ENCODE results near the gene DCUN1D5. TPM values are rescaled to one million over a fixed set of nuclear protein-coding genes. Genes with fewer than 3 reads are reported as not detected.
"Not testable (repeated sequence)": the region's sequence is repeated elsewhere in the genome, so short reads cannot be mapped to it uniquely, and the experiment has no call there.

The DCUN1D5 gene
- total RNA-seq, 1 donor from 2014 or later, result 81.5 TPM

DNA sequence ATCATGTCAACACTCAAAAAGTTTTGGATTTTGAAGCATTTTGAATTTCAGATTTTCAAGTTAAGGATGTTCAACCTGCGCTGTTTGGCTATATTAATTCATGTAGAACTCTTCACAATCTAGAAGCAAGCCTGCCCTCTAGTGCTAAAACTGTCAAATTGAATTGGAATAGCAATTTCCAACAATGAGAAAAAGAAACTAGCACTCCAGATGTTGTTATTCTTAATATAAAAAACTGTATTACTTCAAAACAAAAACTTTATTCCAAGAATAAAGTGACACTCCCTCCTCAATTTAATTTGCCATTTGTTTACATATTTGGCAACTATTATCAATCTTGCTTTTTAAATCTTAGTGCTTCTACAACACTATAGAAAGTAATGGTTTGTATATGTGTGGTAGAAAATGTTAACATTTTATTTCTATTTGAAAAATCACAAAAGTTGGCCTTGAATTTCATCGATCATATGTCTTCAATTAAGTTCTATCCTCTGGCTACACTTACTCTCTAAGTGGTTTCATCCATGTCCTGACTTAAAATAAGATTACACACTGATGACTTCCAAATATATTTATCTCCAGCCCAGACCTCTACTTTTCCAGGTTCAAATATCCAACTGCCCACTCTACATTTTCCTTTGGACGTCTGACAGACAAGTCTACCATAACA, 36.6 kb downstream of the DCUN1D5 start:
- DNase-seq (ENCODE audit: low read depth), result peak; percentile 54

DNA sequence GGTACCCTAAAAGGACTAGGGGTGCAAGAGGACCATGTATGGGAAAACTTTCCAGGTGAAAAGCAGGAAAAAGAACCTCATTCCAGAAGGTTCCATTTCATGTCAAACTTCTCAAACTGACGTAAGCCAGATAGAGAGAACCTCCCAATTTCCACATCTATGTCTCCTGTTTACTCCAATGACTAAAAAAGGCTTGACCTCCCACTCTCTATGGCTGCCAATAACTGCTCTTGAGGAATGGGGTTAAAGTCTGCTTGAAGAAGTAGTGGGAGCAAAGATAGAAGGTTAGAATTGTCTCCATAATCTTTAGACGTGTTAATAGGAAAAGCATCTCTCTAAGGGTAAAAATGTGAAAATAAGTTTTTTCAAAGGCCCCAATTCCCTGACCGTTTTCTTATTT, 38.0 kb downstream of the DCUN1D5 start:
- no peak for DNase-seq (ENCODE audit: low read depth)

DNA sequence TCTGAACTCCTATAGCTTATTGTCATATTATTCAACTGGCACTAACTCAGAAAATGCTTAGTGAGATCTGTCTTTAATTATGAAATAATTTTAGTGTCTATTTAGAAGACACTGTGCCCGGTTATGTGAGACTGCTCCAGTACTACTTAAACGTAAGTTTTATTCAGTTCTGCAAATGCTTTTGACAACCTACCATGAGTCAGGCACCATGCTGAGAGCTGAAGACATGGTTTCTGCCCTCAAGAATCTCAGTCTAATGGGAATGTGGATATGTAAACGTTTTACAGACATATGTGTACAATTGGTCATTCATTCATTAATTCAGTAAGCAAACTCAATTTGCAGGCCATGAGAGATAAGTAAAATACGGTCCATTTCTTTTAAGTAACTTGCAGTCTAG, 40.0 kb downstream of the DCUN1D5 start:
- no peak for DNase-seq (ENCODE audit: low read depth)

DNA sequence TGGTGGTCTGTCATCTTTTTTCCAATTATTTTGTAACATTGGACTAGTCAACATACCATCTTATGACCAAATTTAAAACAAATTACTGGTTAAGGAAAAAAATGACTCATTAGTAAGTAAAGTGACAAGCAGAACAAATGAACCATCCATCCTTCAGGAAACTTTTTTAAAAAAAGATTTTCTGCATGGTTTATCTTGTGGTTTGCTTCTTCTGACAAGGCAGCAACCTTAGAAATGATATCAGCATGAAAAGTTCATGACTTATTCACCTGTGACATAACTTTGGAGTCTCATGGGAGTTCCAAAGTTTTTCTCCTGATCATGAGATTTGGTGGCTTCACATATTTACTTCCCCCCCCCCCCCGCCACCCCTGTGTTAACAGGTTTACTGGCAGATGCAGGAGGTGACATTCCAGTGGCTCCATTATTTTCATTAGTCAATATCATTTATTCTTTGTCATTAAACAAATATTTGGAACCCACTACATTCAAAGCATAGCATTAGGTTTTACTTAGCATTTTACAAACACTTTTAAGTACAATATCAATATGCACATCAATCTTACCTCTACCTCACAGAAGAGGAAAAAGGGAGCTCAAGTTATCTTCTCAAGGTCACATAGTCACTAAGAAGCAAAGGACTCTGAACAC, 40.7 kb downstream of the DCUN1D5 start:
- DNase-seq (ENCODE audit: low read depth), result no peak

DNA sequence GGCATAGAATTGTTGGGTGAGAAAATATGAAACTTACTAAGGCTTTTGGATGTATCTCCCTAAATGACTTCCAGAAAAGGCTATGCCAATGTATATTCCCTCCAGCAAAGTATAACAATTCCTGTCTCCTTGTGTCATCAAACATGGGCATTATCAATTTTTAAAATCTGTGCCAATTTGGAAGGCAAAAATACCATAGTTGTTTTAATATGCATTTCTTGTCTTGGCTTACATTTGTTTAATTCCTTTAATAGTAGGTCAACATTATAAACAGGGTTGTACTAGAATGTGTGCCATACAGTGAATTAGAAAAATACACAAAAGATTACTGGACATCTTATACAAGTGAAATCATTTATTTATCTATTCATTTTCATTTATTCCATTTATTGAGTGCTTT, 41.6 kb downstream of the DCUN1D5 start:
- DNase-seq (ENCODE audit: low read depth), result no peak

DNA sequence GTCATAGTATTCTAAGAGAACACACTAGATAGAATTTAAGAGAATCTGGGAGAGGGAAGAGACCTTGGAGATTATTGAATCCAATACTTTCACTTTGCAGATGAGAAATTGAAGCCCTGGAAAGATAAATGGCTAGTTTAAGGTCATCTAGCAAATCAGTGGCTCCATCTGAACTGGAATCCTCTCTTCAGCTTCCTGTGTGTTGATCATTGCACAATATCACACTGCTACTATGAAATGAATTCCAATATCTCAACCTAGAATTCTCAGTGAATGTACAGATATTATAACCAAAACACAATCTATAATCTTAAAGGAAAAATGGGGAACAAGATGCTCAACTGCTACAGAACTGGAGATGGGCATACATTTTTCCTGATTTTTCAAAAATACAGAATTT, 44.1 kb downstream of the DCUN1D5 start:
- DNase-seq (ENCODE audit: low read depth), result no peak

DNA sequence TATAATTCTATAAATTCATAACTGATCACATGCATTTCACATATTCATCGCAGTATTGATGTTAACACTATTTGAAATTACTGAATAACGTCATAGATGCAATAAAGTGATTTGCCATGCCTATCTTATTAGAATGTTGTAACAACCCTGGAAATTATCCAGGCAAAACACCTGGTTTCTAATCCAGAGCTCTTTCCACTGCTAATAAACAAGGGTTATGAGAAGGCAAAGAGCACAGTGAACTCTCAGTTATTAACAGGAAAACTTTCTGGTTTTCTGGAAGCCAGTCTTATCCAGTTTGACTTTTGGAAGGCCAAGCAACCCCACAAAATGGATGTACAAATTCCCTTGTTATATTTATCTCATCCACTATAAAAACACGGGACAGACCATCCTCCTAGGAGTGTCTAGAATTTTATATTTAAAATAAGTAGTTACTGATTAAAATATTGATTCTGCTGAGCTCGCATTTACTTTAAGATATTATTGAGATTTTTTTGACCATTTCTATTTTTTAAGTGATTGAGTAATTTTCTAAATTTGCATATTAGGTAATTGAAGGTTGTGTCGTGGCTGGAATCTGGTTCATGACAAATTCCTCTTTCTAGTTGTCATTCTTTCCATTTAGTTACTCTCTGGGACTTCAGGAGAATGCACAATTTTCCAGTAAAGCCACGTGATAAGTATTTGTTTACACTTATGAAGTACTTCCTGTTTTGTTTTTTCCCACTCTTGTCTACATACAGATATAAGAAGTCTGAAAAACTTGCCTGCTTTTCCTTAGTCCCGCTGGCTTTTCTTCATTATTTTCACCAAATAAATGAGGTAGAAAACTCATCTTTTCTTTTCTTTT, 47.9 kb downstream of the DCUN1D5 start:
- no peak for DNase-seq (ENCODE audit: low read depth)

DNA sequence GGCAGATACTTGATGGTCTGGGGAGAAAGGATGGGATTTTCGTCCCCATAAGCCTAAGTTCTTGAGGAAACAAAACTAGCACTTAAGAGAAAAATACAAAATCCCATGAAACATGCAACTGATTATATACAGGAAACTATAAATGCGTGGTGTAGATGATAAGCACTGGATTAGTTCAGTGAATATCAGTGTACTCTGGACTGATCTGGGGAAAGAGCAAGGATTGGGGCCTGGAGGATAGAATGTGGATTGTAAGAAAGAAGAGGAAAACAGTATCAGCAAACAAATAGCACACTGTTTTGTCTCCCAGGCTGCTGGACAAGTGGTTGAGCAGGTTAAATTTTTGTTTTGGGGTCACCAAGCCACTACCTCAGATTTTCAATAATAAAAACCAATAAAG, 49.8 kb downstream of the DCUN1D5 start:
- DNase-seq (ENCODE audit: low read depth), result no peak

DNA sequence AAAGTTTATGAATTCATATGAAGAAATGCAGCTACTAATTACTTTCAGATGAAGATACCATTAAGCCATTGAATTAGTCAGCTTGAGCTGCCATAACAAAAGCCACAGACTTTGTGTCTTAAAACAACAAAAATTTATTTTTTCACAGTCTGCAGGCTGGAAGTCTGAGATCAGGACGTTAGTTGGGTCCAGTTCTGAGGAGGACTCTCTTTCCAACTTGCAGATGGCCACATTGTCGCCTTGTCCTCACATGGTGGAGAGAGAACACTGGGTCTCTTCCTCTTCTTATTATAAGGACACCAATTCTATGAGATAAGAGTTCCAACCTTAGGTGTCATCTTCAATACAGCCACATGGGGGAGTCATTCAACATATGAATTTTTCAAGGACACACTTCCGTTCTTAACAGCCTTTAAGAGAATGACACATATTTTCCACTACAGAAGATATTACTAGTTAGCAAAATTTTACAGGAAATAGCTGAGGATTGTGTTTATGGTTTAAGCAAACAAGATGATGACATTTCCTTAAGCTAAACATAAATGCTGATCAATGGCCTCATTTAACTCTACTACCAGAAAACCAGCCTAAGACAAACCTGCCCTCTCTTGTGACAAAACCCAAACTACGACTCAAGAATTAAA, 56.0 kb downstream of the DCUN1D5 start:
- DNase-seq (ENCODE audit: low read depth), result peak; percentile 74

DNA sequence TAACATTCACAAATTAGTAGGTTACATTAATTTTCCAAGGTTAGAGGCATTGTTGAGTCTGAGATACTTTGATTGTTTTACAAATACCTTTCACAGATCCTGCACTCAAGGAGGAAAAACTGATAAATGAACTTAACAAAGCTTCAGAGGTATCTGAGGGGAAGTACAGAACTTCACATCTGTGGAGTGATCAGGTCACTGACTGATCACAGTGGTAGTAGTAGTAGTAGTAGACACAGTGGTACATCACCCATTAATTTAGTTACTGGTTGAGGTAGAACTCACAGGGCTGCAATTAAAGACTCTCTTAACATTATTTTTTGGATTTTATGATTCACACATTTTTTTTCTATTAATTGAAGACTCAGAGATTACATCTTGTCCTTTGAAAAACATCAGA, 56.7 kb downstream of the DCUN1D5 start:
- no peak for DNase-seq (ENCODE audit: low read depth)

DNA sequence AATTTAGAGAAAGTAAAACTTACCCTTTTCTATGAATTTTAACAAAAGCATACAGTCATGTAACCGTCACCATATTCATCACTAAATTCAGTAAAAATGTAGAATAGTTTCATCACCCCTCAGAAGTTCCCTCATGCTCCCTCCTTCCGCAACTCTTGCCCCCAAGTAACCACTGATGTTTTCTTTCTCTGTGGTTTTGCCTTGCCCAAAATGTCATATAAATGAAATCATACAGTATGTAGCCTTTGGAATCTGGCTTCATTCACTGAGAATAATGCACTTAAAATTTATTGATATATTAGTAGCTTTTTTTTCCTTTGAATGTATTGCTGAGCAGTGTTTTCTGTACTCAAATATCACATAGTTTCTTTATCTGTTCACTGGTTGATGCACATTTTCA, 60.1 kb downstream of the DCUN1D5 start:
- DNase-seq (ENCODE audit: low read depth), result no peak

DNA sequence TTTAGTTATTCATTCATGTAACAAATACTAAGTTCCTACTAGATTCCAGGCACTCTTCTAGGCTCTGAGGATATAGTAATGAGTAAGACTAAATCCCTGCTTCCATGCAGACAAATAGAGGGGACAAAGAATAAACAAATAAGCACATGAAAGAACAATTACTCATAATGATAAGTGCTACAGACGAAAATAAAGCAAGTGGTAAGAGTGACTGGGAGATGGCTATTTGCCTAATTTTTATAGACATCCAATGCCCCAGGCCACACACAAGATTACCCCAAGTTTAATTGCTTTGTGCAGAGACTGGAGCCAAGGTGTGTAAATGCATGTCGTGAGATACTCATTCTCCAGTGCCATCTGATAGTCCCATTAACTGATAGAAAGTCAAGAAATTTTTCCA, 62.6 kb downstream of the DCUN1D5 start:
- DNase-seq (ENCODE audit: low read depth), result no peak

DNA sequence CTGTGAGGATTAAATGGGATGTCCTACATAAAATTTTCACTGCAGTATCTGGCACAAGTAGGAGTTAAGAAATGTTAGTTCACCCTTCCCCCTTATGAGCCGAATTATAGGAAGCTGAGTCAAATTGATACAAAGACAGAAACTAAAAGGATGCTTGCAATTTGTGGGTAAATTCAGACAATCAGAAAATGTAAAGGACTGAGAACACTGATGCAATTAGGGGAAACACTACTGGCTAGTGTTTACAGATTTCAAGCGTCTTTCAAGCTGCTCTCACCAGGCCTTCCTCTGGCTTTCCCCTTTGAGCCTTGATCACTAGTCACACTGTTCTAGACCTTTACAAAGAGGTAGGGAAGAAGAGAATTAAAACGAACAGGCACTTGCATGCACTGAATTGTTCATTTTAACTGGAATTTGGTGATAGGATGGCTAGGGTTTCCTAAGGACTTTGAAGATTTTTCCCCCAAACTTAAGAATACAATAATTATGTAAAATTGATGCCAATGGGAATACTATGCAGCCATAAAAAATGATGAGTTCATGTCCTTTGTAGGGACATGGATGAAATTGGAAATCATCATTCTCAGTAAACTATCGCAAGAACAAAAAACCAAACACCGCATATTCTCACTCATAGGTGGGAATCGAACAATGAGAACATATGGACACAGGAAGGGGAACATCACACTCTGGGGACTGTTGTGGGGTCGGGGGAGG, 63.5 kb downstream of the DCUN1D5 start:
- not testable (repeated sequence) for DNase-seq (ENCODE audit: low read depth)

DNA sequence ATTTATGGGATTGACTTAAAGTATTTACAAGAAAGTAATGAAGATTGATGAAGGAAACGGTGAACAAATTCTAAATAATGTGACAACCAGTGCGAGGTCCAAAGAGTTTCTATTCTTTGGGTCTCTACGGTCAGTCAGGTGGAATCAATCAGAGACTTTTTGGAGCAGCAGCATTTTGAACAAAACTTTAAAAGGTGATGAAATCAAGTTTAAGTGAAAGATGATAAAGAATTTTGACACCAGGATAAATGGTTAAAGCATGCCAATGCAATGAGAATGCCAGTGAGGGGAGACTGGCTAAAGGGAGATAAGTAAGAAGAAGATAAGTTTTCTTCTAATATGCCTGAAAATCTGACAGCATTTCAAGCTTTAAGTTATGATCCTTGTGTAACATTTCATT, 67.9 kb downstream of the DCUN1D5 start:
- no peak for DNase-seq (ENCODE audit: low read depth)

DNA sequence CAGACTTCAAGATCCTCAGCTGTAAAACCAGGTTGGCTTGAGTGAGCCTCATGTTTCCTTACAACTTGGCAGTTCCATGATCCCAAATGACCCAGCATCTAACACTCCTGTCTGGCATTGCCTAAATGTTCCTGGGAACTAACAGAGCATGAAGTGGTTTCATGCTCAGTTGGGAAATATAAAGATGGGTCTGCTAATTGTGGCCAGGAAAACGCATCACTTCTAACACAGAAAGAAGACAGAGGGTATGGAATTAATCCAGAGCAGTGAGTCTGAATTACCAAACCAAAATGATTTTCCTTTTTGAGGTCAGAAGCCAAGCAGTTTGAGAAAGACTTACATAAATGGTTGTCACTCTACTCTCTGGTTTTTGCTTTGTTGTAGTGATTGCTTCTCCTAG, 75.9 kb downstream of the DCUN1D5 start:
- no peak for DNase-seq (ENCODE audit: low read depth)

DNA sequence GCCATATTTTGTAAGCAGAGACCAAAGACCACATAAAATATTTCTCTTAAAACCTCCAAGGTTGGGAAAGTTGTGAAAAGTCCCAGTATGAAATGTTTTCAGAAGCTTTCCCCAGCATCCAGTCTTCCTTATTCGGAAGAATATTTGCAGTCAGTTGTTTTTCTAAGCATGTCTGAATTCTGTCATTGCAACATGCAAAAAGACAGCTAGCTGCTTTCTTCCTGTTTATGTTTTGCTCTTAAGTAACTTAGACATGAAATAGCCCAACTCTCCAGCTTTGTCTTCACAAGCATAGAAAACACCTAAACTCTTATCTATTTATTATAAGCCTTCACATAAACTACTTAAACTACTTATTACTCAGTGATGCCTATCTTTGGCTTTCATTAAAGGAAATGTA, 78.5 kb downstream of the DCUN1D5 start:
- no peak for DNase-seq (ENCODE audit: low read depth)

Other genes with a start within 250 kb of the DCUN1D5 start
- gene MMP3, start 248.6 kb downstream of the DCUN1D5 start, total RNA-seq, result 0.31 TPM in 1 of 2 replicates, not detected in the other
- gene MMP12, start 217.2 kb downstream of the DCUN1D5 start, total RNA-seq, result not detected in 2 replicates
- gene MMP13, start 136.4 kb downstream of the DCUN1D5 start, total RNA-seq, result not detected in 2 replicates
- gene DYNC2H1, start 17.3 kb upstream of the DCUN1D5 start, total RNA-seq, result 16.3 and 18.6 TPM in 2 replicates

Measured in myocyte (in vitro differentiated cells).